ENCODE results near the gene DUSP9.

Gene DUSP9

DNA sequence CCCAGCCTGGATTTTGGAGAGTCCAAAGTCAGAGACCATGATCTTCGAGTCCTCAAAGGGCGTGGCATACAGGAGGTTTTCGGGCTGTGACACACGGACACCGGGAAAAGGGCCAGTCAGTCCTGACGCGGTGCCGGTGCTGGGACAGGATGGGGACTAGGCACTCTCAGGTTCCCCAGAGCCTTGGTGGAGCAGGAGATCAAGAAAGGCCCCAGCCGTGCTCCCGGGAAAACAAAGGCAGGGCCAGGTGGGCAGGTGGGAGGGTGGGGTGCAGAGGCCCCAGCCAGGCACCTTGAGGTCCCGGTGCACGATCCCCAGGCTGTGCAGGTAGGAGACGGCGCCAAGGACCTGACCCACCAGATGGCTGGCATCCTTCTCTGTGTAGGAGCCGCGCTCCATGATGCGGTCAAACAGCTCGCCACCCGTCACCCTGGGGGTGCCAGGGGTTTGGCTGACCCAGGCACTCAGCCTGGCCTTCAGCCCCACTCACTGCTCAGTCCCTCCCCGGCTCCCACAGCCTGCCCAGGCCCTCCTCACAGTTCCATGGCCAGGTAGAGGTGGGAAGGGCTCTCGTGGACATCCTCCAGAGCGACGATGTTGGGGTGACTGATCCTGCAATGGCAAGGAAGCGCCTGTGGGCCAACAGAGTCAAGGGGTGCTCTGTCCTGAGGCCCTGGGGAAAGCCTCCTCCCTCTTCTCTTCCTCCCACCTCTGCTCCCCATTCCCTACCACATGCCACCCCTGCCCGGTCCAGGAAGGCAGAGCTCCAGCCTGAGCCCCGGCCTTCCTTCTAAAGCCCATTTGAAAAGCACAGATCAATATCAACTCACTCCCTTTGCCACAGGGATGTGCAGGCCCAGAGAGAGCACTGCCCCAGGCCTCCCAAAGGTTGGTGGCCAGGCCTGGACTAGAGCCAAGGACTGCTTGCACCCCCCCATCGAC is 24.9 kb downstream of the DUSP9 start:
- TF ChIP-seq GABPA (IDR thresholded peaks at IDR 0.05; ENCODE audit: low read depth) (no peak), SPI1 (IDR thresholded peaks at IDR 0.05; ENCODE audit: borderline replicate concordance, low read depth) (no peak), POLR2AphosphoS5 (IDR thresholded peaks at IDR 0.05; ENCODE audit: low read depth) (no peak)
- TF ChIP-seq, protein P1, sequence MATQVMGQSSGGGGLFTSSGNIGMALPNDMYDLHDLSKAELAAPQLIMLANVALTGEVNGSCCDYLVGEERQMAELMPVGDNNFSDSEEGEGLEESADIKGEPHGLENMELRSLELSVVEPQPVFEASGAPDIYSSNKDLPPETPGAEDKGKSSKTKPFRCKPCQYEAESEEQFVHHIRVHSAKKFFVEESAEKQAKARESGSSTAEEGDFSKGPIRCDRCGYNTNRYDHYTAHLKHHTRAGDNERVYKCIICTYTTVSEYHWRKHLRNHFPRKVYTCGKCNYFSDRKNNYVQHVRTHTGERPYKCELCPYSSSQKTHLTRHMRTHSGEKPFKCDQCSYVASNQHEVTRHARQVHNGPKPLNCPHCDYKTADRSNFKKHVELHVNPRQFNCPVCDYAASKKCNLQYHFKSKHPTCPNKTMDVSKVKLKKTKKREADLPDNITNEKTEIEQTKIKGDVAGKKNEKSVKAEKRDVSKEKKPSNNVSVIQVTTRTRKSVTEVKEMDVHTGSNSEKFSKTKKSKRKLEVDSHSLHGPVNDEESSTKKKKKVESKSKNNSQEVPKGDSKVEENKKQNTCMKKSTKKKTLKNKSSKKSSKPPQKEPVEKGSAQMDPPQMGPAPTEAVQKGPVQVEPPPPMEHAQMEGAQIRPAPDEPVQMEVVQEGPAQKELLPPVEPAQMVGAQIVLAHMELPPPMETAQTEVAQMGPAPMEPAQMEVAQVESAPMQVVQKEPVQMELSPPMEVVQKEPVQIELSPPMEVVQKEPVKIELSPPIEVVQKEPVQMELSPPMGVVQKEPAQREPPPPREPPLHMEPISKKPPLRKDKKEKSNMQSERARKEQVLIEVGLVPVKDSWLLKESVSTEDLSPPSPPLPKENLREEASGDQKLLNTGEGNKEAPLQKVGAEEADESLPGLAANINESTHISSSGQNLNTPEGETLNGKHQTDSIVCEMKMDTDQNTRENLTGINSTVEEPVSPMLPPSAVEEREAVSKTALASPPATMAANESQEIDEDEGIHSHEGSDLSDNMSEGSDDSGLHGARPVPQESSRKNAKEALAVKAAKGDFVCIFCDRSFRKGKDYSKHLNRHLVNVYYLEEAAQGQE (IDR thresholded peaks at IDR 0.05; ENCODE audit: insufficient replicate concordance, low read depth), result no peak
- TF ChIP-seq, protein P2, sequence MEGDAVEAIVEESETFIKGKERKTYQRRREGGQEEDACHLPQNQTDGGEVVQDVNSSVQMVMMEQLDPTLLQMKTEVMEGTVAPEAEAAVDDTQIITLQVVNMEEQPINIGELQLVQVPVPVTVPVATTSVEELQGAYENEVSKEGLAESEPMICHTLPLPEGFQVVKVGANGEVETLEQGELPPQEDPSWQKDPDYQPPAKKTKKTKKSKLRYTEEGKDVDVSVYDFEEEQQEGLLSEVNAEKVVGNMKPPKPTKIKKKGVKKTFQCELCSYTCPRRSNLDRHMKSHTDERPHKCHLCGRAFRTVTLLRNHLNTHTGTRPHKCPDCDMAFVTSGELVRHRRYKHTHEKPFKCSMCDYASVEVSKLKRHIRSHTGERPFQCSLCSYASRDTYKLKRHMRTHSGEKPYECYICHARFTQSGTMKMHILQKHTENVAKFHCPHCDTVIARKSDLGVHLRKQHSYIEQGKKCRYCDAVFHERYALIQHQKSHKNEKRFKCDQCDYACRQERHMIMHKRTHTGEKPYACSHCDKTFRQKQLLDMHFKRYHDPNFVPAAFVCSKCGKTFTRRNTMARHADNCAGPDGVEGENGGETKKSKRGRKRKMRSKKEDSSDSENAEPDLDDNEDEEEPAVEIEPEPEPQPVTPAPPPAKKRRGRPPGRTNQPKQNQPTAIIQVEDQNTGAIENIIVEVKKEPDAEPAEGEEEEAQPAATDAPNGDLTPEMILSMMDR (IDR thresholded peaks at IDR 0.05; ENCODE audit: insufficient read depth, low read length), result no peak
- no peak for DNase-seq (ENCODE audit: low read depth in 1 of 2, low spot score in 1 of 2)
- peaks cover 5% of the 10 kb centered on the region for H3K27me3 ChIP-seq (ENCODE audit: insufficient read depth, poor library complexity, severe bottlenecking)
- no peak overlapping the region for H3K4me3 ChIP-seq (replicated peaks; ENCODE audit: insufficient read depth, low read length)
- no peak overlapping the region for H3K27ac ChIP-seq (replicated peaks)

DNA sequence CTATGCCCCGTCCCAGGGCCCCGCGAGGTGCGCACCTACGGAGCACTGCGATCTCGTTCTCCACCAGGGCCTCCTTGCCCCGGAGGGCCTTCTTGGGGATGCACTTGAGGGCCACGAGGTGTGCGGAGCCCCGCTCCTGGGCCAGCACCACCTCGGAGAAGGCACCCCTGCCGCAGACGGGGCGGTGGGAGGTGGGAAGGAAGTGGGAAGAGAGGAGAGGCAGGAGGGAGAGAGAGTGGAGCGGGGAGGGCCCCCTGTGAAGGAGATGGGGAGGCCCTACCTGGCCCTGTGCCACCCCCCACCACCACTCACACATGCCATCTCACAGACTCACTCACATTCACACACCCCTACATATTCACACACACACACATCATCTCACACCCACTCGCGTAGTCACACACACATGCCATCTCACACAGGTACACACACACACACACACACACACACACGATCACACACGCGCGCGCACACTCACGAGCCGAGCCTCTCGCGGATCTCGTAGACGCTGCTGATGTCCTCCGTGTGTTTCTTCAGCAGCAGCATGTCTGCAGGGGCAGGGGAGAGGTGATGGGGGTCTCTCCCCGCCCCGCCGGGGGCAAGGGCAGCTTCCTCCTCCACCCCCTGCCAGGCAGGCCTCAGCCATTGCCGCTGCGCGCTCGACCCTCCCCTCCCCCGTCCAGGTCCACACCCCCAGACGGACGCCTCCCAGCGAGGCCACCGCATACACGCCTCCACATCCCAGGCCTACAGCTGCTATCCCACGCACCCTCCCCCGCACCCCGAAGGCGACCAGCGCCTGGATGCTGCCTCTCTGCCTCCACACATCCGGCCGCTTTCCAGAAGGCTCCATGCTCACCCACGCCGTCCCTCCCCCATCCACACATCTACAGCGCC is 25.8 kb downstream of the DUSP9 start:
- Histone ChIP-seq H3K4me3 (replicated peaks; ENCODE audit: insufficient read depth, low read length) (no peak overlapping the region), H3K27me3 (ENCODE audit: insufficient read depth, poor library complexity, severe bottlenecking) (peaks cover 5% of the 10 kb centered on the region), H3K27ac (replicated peaks) (no peak overlapping the region)
- no peak for TF ChIP-seq GABPA (IDR thresholded peaks at IDR 0.05; ENCODE audit: low read depth)
- no peak for TF ChIP-seq POLR2AphosphoS5 (IDR thresholded peaks at IDR 0.05; ENCODE audit: low read depth)
- no peak for TF ChIP-seq SPI1 (IDR thresholded peaks at IDR 0.05; ENCODE audit: borderline replicate concordance, low read depth)
- TF ChIP-seq, protein P2 (IDR thresholded peaks at IDR 0.05; ENCODE audit: insufficient read depth, low read length), result no peak
- TF ChIP-seq, protein P1 (IDR thresholded peaks at IDR 0.05; ENCODE audit: insufficient replicate concordance, low read depth), result no peak
- no peak for DNase-seq (ENCODE audit: low read depth in 1 of 2, low spot score in 1 of 2)

DNA sequence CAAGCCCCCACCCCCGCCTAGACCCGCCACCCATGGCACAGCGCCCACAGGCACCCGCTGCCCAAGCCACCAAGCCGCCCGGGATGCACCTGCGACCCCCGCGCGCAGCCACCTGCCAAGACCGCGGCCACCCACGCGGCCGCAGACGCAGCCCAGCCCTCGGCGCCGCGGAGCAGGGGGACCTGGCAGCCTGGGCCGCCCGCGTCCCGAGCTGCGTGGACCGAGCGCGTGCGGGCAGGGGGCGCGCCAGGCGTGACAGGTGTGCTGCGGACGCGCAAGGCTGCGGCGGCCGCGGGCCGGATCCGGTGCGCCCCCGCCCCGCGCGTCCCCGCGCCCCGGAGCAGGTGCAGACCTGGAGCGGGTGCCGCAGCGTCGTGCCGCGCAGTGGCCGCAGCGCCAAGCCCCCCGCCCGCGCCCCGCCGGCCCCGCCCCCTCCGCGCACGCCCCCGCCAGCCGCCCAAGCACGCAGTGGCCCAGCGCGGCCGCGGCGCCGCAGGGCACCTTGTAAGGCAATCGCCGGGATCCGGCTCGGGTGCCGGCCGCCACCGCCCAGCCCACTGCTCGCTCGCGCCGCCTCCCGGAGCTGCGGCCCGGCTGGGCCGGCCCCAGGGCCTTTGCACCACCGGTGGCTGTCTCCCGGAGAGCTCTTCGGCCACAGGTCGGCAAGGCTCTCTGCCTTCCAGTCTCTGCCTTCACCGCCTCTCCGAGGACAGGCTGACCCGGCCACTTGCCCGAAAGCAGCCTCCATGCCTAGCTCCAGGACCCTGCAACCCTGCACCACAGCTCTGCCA is 26.6 kb downstream of the DUSP9 start, which contains the start of gene PNCK:
TSS of gene PNCK (minus strand) at position 386 of the 791 bp plus-strand sequence. CDS start 737 bp downstream, outside the sequence.
- Histone ChIP-seq H3K4me3 (replicated peaks; ENCODE audit: insufficient read depth, low read length) (no peak within 1 kb of the TSS), H3K27ac (replicated peaks) (no peak within 1 kb of the TSS)
- TF ChIP-seq, protein P1 (IDR thresholded peaks at IDR 0.05; ENCODE audit: insufficient replicate concordance, low read depth), result no peak
- TF ChIP-seq GABPA (IDR thresholded peaks at IDR 0.05; ENCODE audit: low read depth), result no peak
- TF ChIP-seq POLR2AphosphoS5 (IDR thresholded peaks at IDR 0.05; ENCODE audit: low read depth), result no peak
- TF ChIP-seq, protein P2 (IDR thresholded peaks at IDR 0.05; ENCODE audit: insufficient read depth, low read length), result no peak
- no peak for TF ChIP-seq SPI1 (IDR thresholded peaks at IDR 0.05; ENCODE audit: borderline replicate concordance, low read depth)

More for the DNA sequence above, 26.6 kb downstream of the DUSP9 start, which contains the start of gene PNCK:
- no peak for DNase-seq (ENCODE audit: low read depth in 1 of 2, low spot score in 1 of 2)
- peaks cover 5% of the 10 kb centered on the region for H3K27me3 ChIP-seq (ENCODE audit: insufficient read depth, poor library complexity, severe bottlenecking)

Data from HL-60 (cell line).